HT-29 (cell line): ENCODE results near the gene SHKBP1. TPM values are rescaled to one million over a fixed set of nuclear protein-coding genes. Genes with fewer than 3 reads are reported as not detected.

Experiments
- DNase-seq: peaks from one replicate; pipeline ENCODE4 v3.0.0-alpha.2; 2015; ENCODE audit warnings: low spot score
- total RNA-seq: library from RNA; depleted of rRNA; stranded (reverse); fragments of >200 nt; shearing (Covaris generic); gene quantifications from 2 replicates; pipeline ENCODE4 v1.2.3, GENCODE V29; 2014; rRNA removed

Gene SHKBP1
- total RNA-seq, 1 experiment from 2014 or later = 128 TPM

- no peak for DNase-seq
Observed at GRCh38 chr19:40638327-40638726, 61.7 kb downstream of the SHKBP1 start.

GRCh38 chr19:40639638-40639982 lies 62.9 kb downstream of the SHKBP1 start:
- no peak for DNase-seq

- no peak for DNase-seq
Observed at GRCh38 chr19:40640744-40641143, 64.1 kb downstream of the SHKBP1 start.

Other genes with a start within 250 kb of the SHKBP1 start
- 35.7 and 36.9 TPM in 2 replicates for gene C19orf47, start 228.5 kb upstream of the SHKBP1 start, total RNA-seq
- gene PLD3, start 228.2 kb upstream of the SHKBP1 start, total RNA-seq = 156 and 178 TPM in 2 replicates
- 0.10 TPM in 1 of 2 replicates, not detected in the other for gene HIPK4, start 186.7 kb upstream of the SHKBP1 start, total RNA-seq
- 1.3 and 1.8 TPM in 2 replicates for gene PRX, start 163.5 kb upstream of the SHKBP1 start, total RNA-seq
- gene SERTAD1, start 150.9 kb upstream of the SHKBP1 start, total RNA-seq = 32.1 and 32.7 TPM in 2 replicates
- gene SERTAD3, start 132.5 kb upstream of the SHKBP1 start, total RNA-seq = 23.4 and 30.6 TPM in 2 replicates
- gene BLVRB, start 111.1 kb upstream of the SHKBP1 start, total RNA-seq = 201 and 206 TPM in 2 replicates
- gene SPTBN4, start 109.9 kb upstream of the SHKBP1 start, total RNA-seq = 0.23 and 1.3 TPM in 2 replicates
- 42.1 and 56.7 TPM in 2 replicates for gene LTBP4, start 24.5 kb downstream of the SHKBP1 start, total RNA-seq
- 13.4 and 14.6 TPM in 2 replicates for gene NUMBL, start 113.8 kb downstream of the SHKBP1 start, total RNA-seq
- gene COQ8B, start 140.0 kb downstream of the SHKBP1 start, total RNA-seq = 57.2 and 71.3 TPM in 2 replicates
- gene ITPKC, start 140.2 kb downstream of the SHKBP1 start, total RNA-seq = 52.2 and 58.5 TPM in 2 replicates
- gene ACTMAP, start 173.6 kb downstream of the SHKBP1 start, total RNA-seq = 1.9 and 2.6 TPM in 2 replicates
- gene SNRPA, start 174.3 kb downstream of the SHKBP1 start, total RNA-seq = 252 and 361 TPM in 2 replicates
- gene MIA, start 198.6 kb downstream of the SHKBP1 start, total RNA-seq = 15.8 TPM in 2 replicates
- 36.0 and 51.3 TPM in 2 replicates for gene RAB4B, start 201.4 kb downstream of the SHKBP1 start, total RNA-seq
- gene EGLN2, start 222.3 kb downstream of the SHKBP1 start, total RNA-seq = 258 and 264 TPM in 2 replicates